GM23338 (cell line): ENCODE results near the gene ERMARD. TPM values are rescaled to one million over a fixed set of nuclear protein-coding genes. Genes with fewer than 3 reads are reported as not detected.

ENCODE experiments used
- ATAC-seq: fragments of 200-7000 bp; cut with Tn5 transposase; 3 replicates; pipeline ENCODE4 v1.9.1; 2020
- DNase-seq: peaks from one replicate; pipeline ENCODE4 v3.0.0-alpha.2; 2015; ENCODE audit warnings: low spot score
- H2AFZ ChIP-seq: fragments of 200-600 bp; sonication (generic); 2 replicates; pipeline ENCODE4 v1.8.0; 2016; ENCODE audit warnings: antibody characterized with exemption, mild to moderate bottlenecking, moderate library complexity
- H3F3A ChIP-seq: fragments of 200-600 bp; sonication (generic); replicated peaks from 2 replicates; pipeline ENCODE4 v1.8.0; 2017; ENCODE audit warnings: antibody characterized with exemption, mixed run types, low read depth
- H3K27ac ChIP-seq: fragments of 200-600 bp; sonication (generic); 2 replicates; pipeline ENCODE4 v1.6.1; 2016; ENCODE audit warnings: low read depth
- H3K27me3 ChIP-seq: fragments of 200-600 bp; sonication (generic); 2 replicates; pipeline ENCODE4 v1.8.0; 2016; ENCODE audit warnings: mild to moderate bottlenecking, mixed run types, moderate library complexity; ENCODE audit not compliant: insufficient read depth
- H3K36me3 ChIP-seq: fragments of 200-600 bp; sonication (generic); 2 replicates; pipeline ENCODE4 v1.8.0; 2016; ENCODE audit warnings: mild to moderate bottlenecking; ENCODE audit not compliant: insufficient read depth
- H3K4me1 ChIP-seq: fragments of 200-600 bp; sonication (generic); 2 replicates; pipeline ENCODE4 v1.8.0; 2016; ENCODE audit warnings: mild to moderate bottlenecking, moderate library complexity; ENCODE audit not compliant: insufficient read depth
- H3K4me2 ChIP-seq: fragments of 200-600 bp; sonication (generic); 2 replicates; pipeline ENCODE4 v1.7.1; 2017; ENCODE audit warnings: mixed run types
- H3K4me3 ChIP-seq: fragments of 200-600 bp; sonication (generic); 2 replicates; pipeline ENCODE4 v1.6.1; 2016; ENCODE audit warnings: mixed run types
- H3K79me2 ChIP-seq: fragments of 200-600 bp; sonication (generic); replicated peaks from 2 replicates; pipeline ENCODE4 v1.8.0; 2017; ENCODE audit warnings: mild to moderate bottlenecking; ENCODE audit not compliant: insufficient read depth
- H3K9me2 ChIP-seq: fragments of 200-600 bp; sonication (generic); 2 replicates; pipeline ENCODE4 v1.8.0; 2017; ENCODE audit not compliant: insufficient read depth
- H4K20me1 ChIP-seq: fragments of 200-600 bp; sonication (generic); replicated peaks from 2 replicates; pipeline ENCODE4 v1.8.0; 2017; ENCODE audit warnings: mild to moderate bottlenecking; ENCODE audit not compliant: insufficient read depth
- H3K27ac Mint-ChIP-seq: 2 replicates; pipeline ENCODE4 v1.8.0; 2020; ENCODE audit warnings: inconsistent platforms, mild to moderate bottlenecking, moderate library complexity, mixed read lengths
- H3K27me3 Mint-ChIP-seq: 3 replicates; pipeline ENCODE4 v1.8.0; 2022; ENCODE audit warnings: low read depth, mild to moderate bottlenecking, moderate library complexity, mixed read lengths, inconsistent platforms; ENCODE audit not compliant: insufficient read depth, poor library complexity
- H3K36me3 Mint-ChIP-seq: 3 replicates; pipeline ENCODE4 v1.8.0; 2021; ENCODE audit warnings: low read depth, mild to moderate bottlenecking, inconsistent platforms, moderate library complexity, mixed read lengths
- H3K4me1 Mint-ChIP-seq: 3 replicates; pipeline ENCODE4 v1.8.0; 2020; ENCODE audit warnings: mild to moderate bottlenecking, inconsistent platforms, mixed read lengths
- H3K4me3 Mint-ChIP-seq: 3 replicates; pipeline ENCODE4 v1.8.0; 2021; ENCODE audit warnings: moderate library complexity, mild to moderate bottlenecking, inconsistent platforms, mixed read lengths
- H3K9me3 Mint-ChIP-seq: 3 replicates; pipeline ENCODE4 v1.8.0; 2020; ENCODE audit warnings: moderate library complexity, mild to moderate bottlenecking, inconsistent platforms, mixed read lengths
- CREB1 ChIP-seq: fragments of 250-450 bp; sonication (Bioruptor Pico); IDR thresholded peaks from 2 replicates; pipeline ENCODE4 v1.5.0; 2020; ENCODE audit warnings: low read depth, mild to moderate bottlenecking, moderate library complexity
- POLR2AphosphoS5 ChIP-seq: IDR thresholded peaks from 2 replicates; pipeline ENCODE4 v1.6.1; 2016; ENCODE audit warnings: antibody characterized with exemption, low read depth
- REST ChIP-seq: IDR thresholded peaks from one replicate; pipeline ENCODE4 v1.6.1; 2018; ENCODE audit warnings: antibody characterized with exemption; ENCODE audit not compliant: unreplicated experiment
- ZNF114 ChIP-seq: fragments of 250-450 bp; sonication (Bioruptor Pico); IDR thresholded peaks from 2 replicates; pipeline ENCODE4 v1.5.0; 2020; ENCODE audit warnings: mild to moderate bottlenecking, moderate library complexity
- ZNF462 ChIP-seq: fragments of 250-450 bp; sonication (Bioruptor Pico); IDR thresholded peaks from 2 replicates; pipeline ENCODE4 v1.5.0; 2020; ENCODE audit warnings: mild to moderate bottlenecking, moderate library complexity
- polyA plus RNA-seq: library from polyadenylated mRNA; unstranded; fragments of >200 nt; fragmentation: Nextera tagmentation; extraction: Ambion mirVana; gene quantifications from 2 replicates; pipeline ENCODE4 v1.2.1, GENCODE V29; 2016
- total RNA-seq: library from RNA; depleted of rRNA; stranded (reverse); fragments of >200 nt; shearing (Covaris generic); gene quantifications from 2 replicates; pipeline ENCODE4 v1.2.3, GENCODE V29; 2014

The ERMARD gene
- total and polyA plus RNA-seq, 2 experiments from 2014 or later: 7.6 to 8.6 TPM

DNA sequence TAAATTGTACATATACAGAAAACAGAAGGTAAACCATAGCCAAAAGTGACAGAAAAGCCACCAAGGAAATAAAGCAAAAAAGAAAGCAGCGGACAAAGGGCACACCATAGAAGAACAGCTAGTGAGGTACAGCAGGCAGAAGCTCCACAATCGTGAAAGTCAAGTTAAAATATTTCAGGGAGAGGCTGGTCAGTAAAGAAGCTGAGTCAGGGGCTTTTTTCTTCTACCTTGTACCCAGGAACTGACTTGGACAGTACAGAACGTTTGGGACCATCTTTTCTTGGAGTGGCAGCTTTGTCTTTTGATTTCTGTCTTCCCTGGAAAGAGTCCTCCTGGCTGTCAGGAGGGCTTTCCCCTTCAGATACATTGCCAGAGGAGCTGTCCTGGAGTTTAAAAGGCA is 41.4 kb upstream of the ERMARD start (continued):
- no peak for TF ChIP-seq REST
- TF ChIP-seq ZNF114 (CRISPR knock-in tag): no peak
- TF ChIP-seq POLR2AphosphoS5: no peak

DNA sequence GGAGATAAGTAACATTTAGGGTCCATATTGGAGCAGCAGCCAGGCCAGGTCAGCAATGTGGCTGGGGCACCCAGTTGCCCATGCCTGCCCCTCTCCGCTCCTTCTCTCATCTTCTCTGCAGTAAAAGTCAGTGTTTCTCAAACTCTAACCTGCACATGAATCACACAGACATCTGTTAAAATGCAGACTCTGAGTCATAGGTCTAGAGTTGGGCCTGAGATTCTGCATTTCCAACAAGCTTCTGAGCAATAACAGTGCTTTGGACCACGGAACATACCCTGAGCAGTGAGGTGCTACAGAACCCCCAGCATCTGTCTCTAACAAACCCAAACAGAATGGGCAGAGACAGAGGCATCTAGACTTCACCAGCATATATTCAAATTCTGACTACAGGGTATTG is 37.2 kb upstream of the ERMARD start:
- H3K27ac Mint-ChIP-seq: no peak overlapping the region
- Histone ChIP-seq H3K9me2 (no peaks in the 10 kb centered on the region), H3K27me3 (no peaks in the 10 kb centered on the region), H3K4me3 (no peak overlapping the region), H3F3A (no peaks in the 10 kb centered on the region), H3K27ac (no peak overlapping the region), H3K4me1 (no peaks in the 10 kb centered on the region), H3K79me2 (peaks cover 21% of the 10 kb centered on the region), H3K4me2 (no peak overlapping the region), H4K20me1 (0 out of 2 replicates have a peak, but pooled peaks cover 4% of the 10 kb centered on the region), H3K36me3 (peaks cover 40% of the 10 kb centered on the region; the same call in 1 of the 2 replicates), H2AFZ (no peak overlapping the region)
- ATAC-seq (no peak), DNase-seq (no peak)
- H3K9me3 Mint-ChIP-seq: no peaks in the 10 kb centered on the region
- TF ChIP-seq ZNF462 (CRISPR knock-in tag): no peak
- TF ChIP-seq ZNF114 (CRISPR knock-in tag): no peak
- TF ChIP-seq REST: no peak
- TF ChIP-seq CREB1: no peak
- H3K4me3 Mint-ChIP-seq: no peak overlapping the region
- H3K36me3 Mint-ChIP-seq: peaks cover 64% of the 10 kb centered on the region
- H3K27me3 Mint-ChIP-seq: no peaks in the 10 kb centered on the region
- H3K4me1 Mint-ChIP-seq: no peaks in the 10 kb centered on the region
